DOHH2 (cell line): ENCODE results near the gene KDM4F.

Source experiments
- CTCF ChIP-seq: fragments of 200-600 bp; sonication (generic); IDR thresholded peaks from one replicate; pipeline ENCODE4 v1.5.1; 2014; ENCODE audit warnings: antibody characterized with exemption, mild to moderate bottlenecking, low read depth, low read length; ENCODE audit not compliant: poor library complexity, severe bottlenecking
- EZH2phosphoT487 ChIP-seq: fragments of 200-600 bp; sonication (generic); IDR thresholded peaks from 2 replicates; pipeline ENCODE4 v1.6.1; 2017; ENCODE audit warnings: borderline replicate concordance, mild to moderate bottlenecking, antibody characterized with exemption, low read length, moderate library complexity, mixed read lengths

- TF ChIP-seq CTCF (no peak), EZH2phosphoT487 (no peak)
Measured at GRCh38 chr11:95016139-95016538, 33.1 kb upstream of the KDM4F start.
